Measurements from ENCODE around the gene CIBAR2.

GRCh38 chr16:85055493-85056210, 56.6 kb downstream of the CIBAR2 start:
- TF ChIP-seq POLR2AphosphoS5 (IDR thresholded peaks at IDR 0.05; ENCODE audit: low read depth, low read length) (no peak), TAF1 (IDR thresholded peaks at IDR 0.05; ENCODE audit: borderline replicate concordance, insufficient read depth, low read length) (no peak), REST (IDR thresholded peaks at IDR 0.05; ENCODE audit: insufficient read depth in 1 of 2, low read depth in 2 of 2, low read length in 2 of 2) (no peak)
